NCI-H146 (cell line): Measurements from ENCODE around the gene MT3.
"Not testable (repeated sequence)": the region's sequence is repeated elsewhere in the genome, so short reads cannot be mapped to it uniquely, and the experiment has no call there.

Experiments used
- DNase-seq: peaks from one replicate; lab custom pipeline; 2025; lab: John Stamatoyannopoulos, UW

Gene MT3

DNA sequence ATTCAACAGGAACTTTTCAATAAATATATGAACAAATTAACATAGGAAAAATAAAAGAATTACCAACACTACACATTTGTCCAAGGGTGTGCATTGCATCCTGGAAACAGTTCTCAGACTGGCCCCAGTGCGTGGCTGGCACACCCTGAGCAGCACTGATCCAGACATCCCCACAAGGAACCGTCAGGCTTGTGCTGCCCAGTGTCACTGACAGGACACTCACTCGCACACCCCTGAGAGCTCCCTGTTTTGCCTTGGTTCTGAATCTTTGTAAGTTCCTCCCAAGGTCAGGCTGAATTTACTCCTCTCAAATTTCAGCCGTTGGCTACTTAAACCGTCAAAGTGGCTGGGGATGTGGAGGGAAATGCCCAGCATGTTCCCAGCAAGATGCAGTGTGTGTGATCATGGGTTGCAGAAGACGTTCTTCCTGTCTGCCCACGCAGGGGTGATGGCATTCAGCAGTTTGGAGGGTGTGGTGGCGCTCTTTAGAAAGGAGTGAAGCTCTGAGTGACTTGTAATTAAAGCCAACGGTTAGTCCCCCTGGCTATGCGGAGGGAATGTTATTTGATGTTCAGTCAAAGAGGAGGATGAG lies 20.8 kb downstream of the MT3 start:
- DNase-seq: no peak

DNA sequence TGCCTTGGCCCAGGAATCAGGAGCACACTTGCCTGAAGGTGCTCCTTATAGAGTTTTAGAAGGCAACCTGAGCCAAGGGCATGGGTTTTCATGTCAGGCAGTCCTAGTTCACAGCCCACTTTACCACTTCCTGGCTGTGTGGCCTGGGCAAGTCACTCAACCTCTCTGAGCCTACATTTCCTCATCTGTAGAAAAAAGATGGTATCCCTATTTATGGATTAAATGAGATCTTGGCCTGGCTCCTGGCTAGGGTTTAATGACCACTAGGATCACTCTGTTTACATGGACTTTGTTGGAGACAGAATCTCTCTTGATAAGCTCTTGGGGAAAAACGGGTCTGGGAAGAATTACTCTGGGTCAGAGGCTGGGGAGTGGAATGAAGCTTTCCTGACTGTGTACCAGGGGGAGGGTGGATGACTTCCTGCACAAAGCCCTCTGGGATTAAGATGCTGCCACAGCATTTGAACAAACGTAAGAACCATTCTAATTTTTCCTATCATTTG lies 21.3 kb downstream of the MT3 start:
- no peak for DNase-seq

GRCh38 chr16:56611281-56611833 lies 22.0 kb downstream of the MT3 start:
- no peak for DNase-seq

- no peak for DNase-seq
Observed at GRCh38 chr16:56613706-56614105, 24.4 kb downstream of the MT3 start.

- no peak for DNase-seq
Observed at GRCh38 chr16:56614549-56614991, 25.2 kb downstream of the MT3 start.

DNA sequence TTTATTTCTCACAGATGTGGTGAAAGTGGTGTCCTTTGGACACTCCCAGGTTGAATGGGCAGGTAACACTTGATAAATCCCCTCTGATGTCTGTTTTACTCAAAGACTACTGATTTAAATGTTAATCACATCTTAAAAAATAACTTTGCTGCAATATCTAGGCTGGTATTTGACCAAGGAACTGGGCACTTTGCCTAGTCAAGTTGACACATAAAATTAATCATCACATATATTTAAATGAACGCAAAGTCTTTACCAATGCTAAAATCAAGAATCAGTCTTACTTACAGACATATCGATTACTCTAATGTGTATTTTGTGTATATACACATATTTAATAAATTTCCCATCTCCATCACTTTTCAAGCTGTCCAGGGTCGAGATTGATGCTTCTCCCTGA lies 26.0 kb downstream of the MT3 start:
- no peak for DNase-seq

GRCh38 chr16:56616608-56617211 lies 27.4 kb downstream of the MT3 start:
- no peak for DNase-seq

DNA sequence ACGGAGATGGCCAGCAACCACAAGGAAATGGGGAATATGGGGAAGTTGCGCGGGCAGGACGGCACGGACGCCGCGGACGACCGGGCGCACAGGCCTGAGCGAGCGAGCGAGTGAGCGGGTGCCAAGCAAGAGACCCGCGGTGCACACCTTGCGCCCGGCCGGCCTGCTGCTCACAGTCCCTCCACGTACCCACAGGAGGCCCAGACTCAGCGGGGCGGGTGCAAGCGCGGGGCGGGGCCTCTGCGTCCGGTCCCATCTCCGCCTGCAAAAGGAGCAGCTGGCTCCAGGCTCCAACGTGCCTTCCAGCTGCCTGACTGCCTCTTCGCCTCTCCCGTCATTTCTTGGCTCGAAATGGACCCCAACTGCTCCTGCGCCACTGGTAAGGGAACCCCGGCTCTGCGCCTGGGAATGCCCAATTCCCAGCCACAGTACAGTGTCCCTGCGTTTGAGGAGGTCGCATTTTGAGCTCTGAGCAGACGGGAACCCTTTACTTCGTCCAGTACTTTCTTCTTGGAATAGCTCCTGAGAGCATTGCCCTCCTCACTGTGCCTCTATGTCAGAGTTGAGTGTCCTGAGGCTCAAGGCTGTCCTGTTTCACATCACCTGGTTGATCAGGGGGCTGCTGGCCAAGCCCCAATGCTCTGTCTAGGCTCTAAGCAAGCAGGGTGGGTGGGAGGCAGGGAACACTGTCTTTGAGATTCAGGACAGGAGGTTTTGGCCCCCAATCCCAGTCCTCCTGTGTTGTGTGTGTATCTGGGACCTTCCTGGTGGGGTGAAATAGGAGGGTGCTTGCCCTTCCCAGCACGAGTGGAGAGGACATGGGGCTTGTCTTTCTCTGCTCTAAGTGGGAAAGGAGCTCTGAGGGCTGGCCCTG lies 28.1 kb downstream of the MT3 start:
- DNase-seq: no peak

DNA sequence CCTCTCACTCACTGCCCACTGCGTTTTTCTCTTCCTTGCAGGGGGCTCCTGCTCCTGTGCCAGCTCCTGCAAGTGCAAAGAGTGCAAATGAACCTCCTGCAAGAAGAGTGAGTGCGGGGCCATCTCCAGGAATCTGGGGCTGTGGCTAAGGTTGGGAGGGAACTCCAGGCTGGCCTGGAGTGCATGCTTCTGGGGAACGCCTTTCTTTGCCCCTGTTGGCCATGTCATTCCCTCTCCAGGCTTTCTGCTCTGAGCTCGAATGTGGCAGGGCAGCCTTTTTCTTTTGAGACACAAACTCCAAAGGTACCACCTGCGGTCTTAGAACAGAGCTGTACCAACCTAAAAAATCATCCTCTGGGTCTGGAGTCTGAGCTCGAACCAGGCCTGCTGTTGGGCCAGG lies 28.8 kb downstream of the MT3 start:
- DNase-seq: no peak

GRCh38 chr16:56620339-56620897 lies 31.1 kb downstream of the MT3 start:
- DNase-seq: no peak

DNA sequence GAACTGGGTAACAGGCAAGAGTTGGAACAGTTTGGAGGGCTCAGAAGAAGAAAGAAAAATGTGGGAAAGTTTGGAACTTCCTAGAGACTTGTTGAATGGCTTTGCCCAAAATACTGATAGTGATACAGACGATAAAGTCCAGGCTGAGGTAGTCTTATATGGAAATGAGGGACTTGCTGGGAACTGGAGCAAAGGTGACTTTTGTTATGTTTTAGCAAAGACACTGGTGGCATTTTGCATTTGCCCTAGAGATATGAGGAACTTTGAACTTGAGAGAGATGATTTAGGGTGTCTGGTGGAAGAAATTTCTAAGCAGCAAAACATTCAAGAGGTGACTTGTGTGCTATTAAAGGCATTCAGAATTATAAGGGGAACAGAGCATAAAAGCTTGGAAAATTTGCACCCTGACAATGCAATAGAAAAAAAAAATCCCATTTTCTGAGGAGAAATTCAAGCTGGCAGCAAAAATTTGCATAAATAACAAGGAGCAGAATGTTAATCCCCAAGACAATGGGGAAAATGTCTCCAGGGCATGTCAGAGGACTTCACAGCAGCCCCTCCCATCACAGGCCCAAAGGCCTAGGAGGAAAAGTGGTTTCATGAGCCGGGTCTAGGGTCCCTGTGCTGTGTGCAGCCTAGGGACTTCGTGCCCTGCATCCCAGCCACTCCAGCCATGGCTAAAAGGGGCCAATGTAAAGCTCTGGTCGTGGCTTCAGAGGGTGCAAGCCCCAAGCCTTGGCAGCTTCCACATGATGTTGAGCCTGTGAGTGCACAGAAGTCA lies 32.5 kb downstream of the MT3 start:
- not testable (repeated sequence) for DNase-seq

DNA sequence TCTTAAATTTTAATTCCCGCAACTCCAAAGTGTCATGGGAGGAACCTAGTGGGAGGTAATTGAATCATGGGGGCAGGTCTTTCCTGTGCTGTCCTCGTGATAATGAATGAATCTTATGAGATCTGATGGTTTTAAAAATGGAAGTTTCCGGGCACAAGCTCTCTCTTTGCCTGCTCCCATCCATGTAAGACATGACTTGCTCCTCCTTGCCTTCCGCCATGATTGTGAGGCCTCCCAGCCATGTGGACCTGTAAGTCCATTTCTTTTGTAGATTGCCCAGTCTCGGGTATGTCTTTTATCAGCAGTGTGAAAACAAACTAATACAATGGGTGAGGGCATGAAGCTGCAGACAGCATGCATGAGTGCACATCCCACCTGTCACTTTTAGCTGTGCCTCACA lies 33.9 kb downstream of the MT3 start:
- DNase-seq: not testable (repeated sequence)

- no peak for DNase-seq
Observed at GRCh38 chr16:56623637-56624036, 34.3 kb downstream of the MT3 start.

DNA sequence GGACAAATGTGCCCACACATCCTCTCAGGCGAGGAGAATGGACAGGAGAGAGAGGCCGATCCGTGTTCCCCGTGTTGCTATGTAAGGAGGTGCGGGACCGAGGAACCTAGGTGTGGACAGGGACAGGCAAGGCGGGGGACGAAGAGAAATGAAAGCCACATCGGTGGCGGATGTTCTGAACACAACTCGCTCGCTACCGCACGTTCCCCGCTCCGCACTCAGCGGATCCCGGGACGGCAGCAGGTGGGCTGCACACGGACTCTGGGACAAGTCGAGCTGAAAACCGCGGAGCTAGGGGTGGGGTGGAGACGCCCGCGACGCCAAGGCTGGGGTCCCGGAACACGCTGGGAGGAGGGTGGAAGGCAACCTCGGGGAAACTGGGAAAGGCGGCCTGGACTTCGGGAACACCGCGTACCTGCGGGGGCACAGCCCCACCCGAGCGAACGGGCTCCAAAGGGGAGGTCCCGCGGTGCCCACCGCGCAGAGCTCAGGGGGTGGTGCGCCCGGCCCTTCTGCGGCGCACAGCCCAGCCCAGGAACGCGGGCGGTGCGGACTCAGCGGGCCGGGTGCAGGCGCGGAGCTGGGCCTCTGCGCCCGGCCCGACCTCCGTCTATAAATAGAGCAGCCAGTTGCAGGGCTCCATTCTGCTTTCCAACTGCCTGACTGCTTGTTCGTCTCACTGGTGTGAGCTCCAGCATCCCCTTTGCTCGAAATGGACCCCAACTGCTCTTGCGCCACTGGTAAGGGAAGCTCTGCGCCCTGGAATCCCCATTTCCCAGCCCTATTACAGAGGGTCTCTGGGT lies 36.0 kb downstream of the MT3 start, which contains the start of gene MT1E:
Gene MT1E (plus strand): TSS at position 642 of the 803 bp plus-strand sequence. CDS start 71 bp downstream, at position 713.
- peak; percentile 41 for DNase-seq

- DNase-seq: no peak
Observed at GRCh38 chr16:56625943-56626654, 36.8 kb downstream of the MT3 start.

GRCh38 chr16:56626685-56627084 lies 37.4 kb downstream of the MT3 start:
- DNase-seq: no peak

DNA sequence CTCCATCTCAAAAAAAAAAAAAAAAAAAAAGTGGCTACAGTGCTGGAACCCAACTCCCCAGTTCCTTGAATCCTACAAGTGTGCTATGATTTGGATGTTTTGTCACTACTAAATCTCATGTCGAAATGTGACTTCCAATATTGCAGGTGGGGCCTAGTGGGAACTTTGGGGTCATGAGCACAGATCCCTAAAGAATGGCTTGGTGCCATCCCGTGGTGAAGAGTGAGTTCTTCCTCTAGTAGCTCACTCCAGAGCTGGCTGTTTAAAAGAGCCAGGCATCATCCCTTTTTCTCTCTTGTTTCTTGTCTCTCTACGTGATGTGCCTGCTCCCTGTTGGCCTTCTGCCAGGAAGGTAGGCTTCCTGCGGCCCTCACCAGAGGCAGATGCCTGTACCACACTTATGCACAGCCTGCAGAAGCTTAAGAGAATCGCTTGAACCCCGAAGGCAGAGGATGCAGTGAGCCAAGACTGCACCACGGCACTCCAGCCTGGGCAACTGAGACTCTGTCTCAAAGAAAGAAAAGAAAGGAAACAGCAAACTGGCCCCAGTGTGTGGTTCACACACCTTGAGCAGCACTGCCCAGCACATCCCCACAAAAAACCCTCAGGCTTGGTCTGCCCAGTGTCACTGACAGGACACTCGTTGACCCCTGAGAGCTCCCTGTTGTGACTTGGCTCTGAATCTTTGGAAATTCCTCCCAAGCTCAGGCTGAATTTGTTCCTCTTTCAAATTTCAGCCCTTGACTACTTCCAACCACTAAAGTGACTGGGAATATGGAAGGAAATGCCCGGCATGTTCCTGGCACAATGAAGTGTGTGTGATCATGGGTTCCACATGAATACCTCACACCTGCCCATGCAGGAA lies 39.4 kb downstream of the MT3 start:
- no peak for DNase-seq

DNA sequence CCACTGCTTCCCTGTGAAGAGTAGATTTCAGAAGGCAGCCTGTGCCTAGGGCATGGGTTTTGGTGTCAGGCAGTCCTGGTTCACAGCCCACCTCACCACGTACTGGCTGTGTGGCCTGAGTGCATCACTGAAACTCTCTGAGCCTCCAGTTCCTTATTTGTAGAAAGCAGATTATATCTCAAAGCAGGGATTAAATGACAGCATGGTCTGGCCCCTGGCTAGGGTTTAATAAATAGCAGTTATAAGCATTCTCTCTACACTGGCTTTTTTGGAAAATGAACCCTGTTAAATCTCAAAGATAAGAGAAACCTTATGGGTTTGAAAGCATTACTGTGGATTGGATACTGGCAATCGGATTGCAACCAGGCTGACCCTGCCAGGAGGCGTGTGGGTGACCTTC lies 40.2 kb downstream of the MT3 start:
- no peak for DNase-seq

GRCh38 chr16:56630134-56630533 lies 40.8 kb downstream of the MT3 start:
- DNase-seq: no peak
